ENCODE data around the gene C19orf38.

C19orf38 gene

GRCh38 chr19:10911579-10912363 lies 63.6 kb downstream of the C19orf38 start:
- ChIA-PET POLR2A (no interaction called here), CTCF (interaction anchor here (1.0 to 1.4 kb wide), 3 partner anchors 23 to 194 kb away, joined by 3 to 4 read pairs (median 3); partner anchors contain the start of gene DNM2)

GRCh38 chr19:10912619-10913018 lies 64.4 kb downstream of the C19orf38 start:
- DNase-seq (ENCODE audit: extremely low spot score): no peak
- POLR2A ChIA-PET: interaction anchor here (0.6 to 0.7 kb wide), 2 partner anchors 123 to 199 kb away, joined by 3 read pairs; no protein-coding TSS in a partner anchor
- CTCF ChIA-PET: interaction anchor here (1.5 to 2.3 kb wide), 2 partner anchors 24 to 32 kb away, joined by 3 to 6 read pairs; no protein-coding TSS in a partner anchor
- TF ChIP-seq CTCF (IDR thresholded peaks at IDR 0.05; ENCODE audit: control extremely low read depth, extremely low read depth, low read depth, missing control alignments): no peak

More at GRCh38 chr19:10911579-10912363, 63.6 kb downstream of the C19orf38 start:
- no peak for DNase-seq (ENCODE audit: extremely low spot score)
- TF ChIP-seq CTCF (IDR thresholded peaks at IDR 0.05; ENCODE audit: control extremely low read depth, extremely low read depth, low read depth, missing control alignments): no peak

GRCh38 chr19:10913716-10914340 lies 65.6 kb downstream of the C19orf38 start:
- TF ChIP-seq CTCF (IDR thresholded peaks at IDR 0.05; ENCODE audit: control extremely low read depth, extremely low read depth, low read depth, missing control alignments): no peak
- ChIA-PET CTCF (interaction anchor here (1.2 to 2.3 kb wide), 4 partner anchors 17 to 31 kb away, joined by 3 to 6 read pairs (median 3); no protein-coding TSS in a partner anchor), POLR2A (no interaction called here)
- DNase-seq (ENCODE audit: extremely low spot score): no peak

GRCh38 chr19:10915130-10916091 lies 67.2 kb downstream of the C19orf38 start:
- ChIA-PET POLR2A (interaction anchor here (0.6 kb wide), 1 partner anchor 498 kb away, joined by 3 read pairs; no protein-coding TSS in a partner anchor), CTCF (interaction anchor here (0.9 to 1.2 kb wide), 2 partner anchors 25 to 43 kb away, joined by 3 read pairs; no protein-coding TSS in a partner anchor)
- TF ChIP-seq CTCF (IDR thresholded peaks at IDR 0.05; ENCODE audit: control extremely low read depth, extremely low read depth, low read depth, missing control alignments): no peak
- no peak for DNase-seq (ENCODE audit: extremely low spot score)

- TF ChIP-seq CTCF (IDR thresholded peaks at IDR 0.05; ENCODE audit: control extremely low read depth, extremely low read depth, low read depth, missing control alignments): no peak
- no peak for DNase-seq (ENCODE audit: extremely low spot score)
- ChIA-PET POLR2A (interaction anchor here (0.6 kb wide), 1 partner anchor 25 kb away, joined by 3 read pairs; no protein-coding TSS in a partner anchor), CTCF (interaction anchor here (1.1 to 1.3 kb wide), 2 partner anchors 25 to 52 kb away, joined by 3 read pairs; no protein-coding TSS in a partner anchor)
These were observed 68.4 kb downstream of the C19orf38 start for GRCh38 chr19:10916602-10917001.

All from GM10248 (cell line).